Ovary (tissue), 9 donors: ENCODE results near the gene BRI3. TPM values are rescaled to one million over a fixed set of nuclear protein-coding genes. Genes with fewer than 3 reads are reported as not detected.

Source experiments
- DNase-seq, 5 donors: peaks; one replicate each; pipeline ENCODE4 v3.0.0-alpha.2; 2019 to 2020
- H3K27ac ChIP-seq, 2 donors: fragments of 200-600 bp; one replicate each; pipeline versions ENCODE4 v1.5.1 to v1.8.0; 2019 to 2022
- H3K27me3 ChIP-seq: fragments of 200-600 bp; one replicate; pipeline ENCODE4 v1.8.0; 2022
- H3K36me3 ChIP-seq: fragments of 200-600 bp; sonication (generic); one replicate; pipeline ENCODE4 v1.5.1; 2019
- H3K4me1 ChIP-seq: one replicate; pipeline ENCODE4 v1.8.1; 2013; ENCODE audit warnings: mild to moderate bottlenecking, moderate library complexity; ENCODE audit not compliant: insufficient read depth
- H3K4me3 ChIP-seq: fragments of 200-600 bp; sonication (generic); one replicate; pipeline ENCODE4 v1.5.1; 2017
- H3K9me3 ChIP-seq, 2 donors: fragments of 200-600 bp in 1 of 2; sonication (generic) in 1 of 2; one replicate each; pipeline versions ENCODE4 v1.5.1 to v1.8.1; 2013 to 2019; ENCODE audit warnings: mild to moderate bottlenecking in 1 of 2, moderate library complexity in 1 of 2
- CTCF ChIP-seq, 3 donors: fragments of 450-650 bp in 2 of 3; fragments of 200-600 bp in 1 of 3; IDR thresholded peaks; one replicate each; pipeline versions ENCODE4 v1.5.1 to v1.8.0; 2016 to 2022; ENCODE audit warnings: antibody characterized with exemption in 3 of 3, mild to moderate bottlenecking in 1 of 3
- EP300 ChIP-seq: sonication (generic); formaldehyde crosslinking; IDR thresholded peaks from one replicate; pipeline ENCODE4 v1.6.1; 2017; ENCODE audit warnings: antibody characterized with exemption
- POLR2A ChIP-seq: fragments of 450-650 bp; IDR thresholded peaks from one replicate; pipeline ENCODE4 v1.6.1; 2017; ENCODE audit warnings: antibody characterized with exemption, mild to moderate bottlenecking, moderate library complexity
- WGBS, 3 donors: extraction: QIAGEN DNeasy Blood & Tissue Kit in 1 of 3; methylation state at CpG; one replicate each; pipeline versions ENCODE4 v1.1.5 to v1.1.7; 2013 to 2017; 5-methylcytosine and 5-hydroxymethylcytosine counted together
- intact Hi-C, 4 donors: fragments of 100-400 bp; cut with DNase I; formaldehyde crosslinking; loops; one replicate each; pipeline versions ENCODE4 v1.11.0 to v1.15.1; 2022 to 2023
- polyA plus RNA-seq, 2 donors: library from polyadenylated mRNA; stranded (reverse); fragments of 200-250 nt in 1 of 2; fragments of 350-450 nt in 1 of 2; fragmentation: Illumina TruSeq in 1 of 2; extraction: RNeasy Lipid Tissue Mini Kit (QIAGEN cat#74804) in 1 of 2; gene quantifications; one replicate each; pipeline ENCODE4 v1.2.3, GENCODE V29; 2013 to 2014
- total RNA-seq, 7 donors: library from RNA; depleted of rRNA in 2 of 7; stranded (reverse); fragments of >200 nt in 2 of 7; fragmentation: NEBNext Ultra II Directional in 3 of 7; extraction: Animal tissue kit (Norgen Biotek cat#: 25700) in 3 of 7; gene quantifications; one replicate each; pipeline versions ENCODE4 v1.1.0 to v1.2.4, GENCODE V29; 2016 to 2023
- donor health status: DM: no; HTN: no; CAD: no; lungs with moderate emphysema.
- donor health status: DM: no; HTN: no; CAD: no.
- donor health status: Bipolar disorder and iron deficiency.
- donor health status: DM: yes; HTN: yes; CAD: no.
- donor health status: DM: no; HTN: no; CAD: no.
- donor health status: DM: yes; HTN: yes; CAD: no.

Gene BRI3
- total and polyA plus RNA-seq, 9 donors = 19.9 to 161 (median 133) TPM

GRCh38 chr7:98294798-98295382 lies 13.4 kb downstream of the BRI3 start:
- no peak overlapping the region for H3K4me3 ChIP-seq
- TF ChIP-seq CTCF (IDR thresholded peaks at IDR 0.05) = no peak
- no peaks in the 10 kb centered on the region for H3K36me3 ChIP-seq
- no peak overlapping the region for H3K27ac ChIP-seq
- 43 to 58% (median 51%) methylated on average over 14 of the region's 14 CpGs for WGBS, 3 donors
- H3K4me1 ChIP-seq = no peaks in the 10 kb centered on the region
- intact Hi-C loops = no loop called here
- no peak for DNase-seq
- no peaks in the 10 kb centered on the region for H3K27me3 ChIP-seq
- H3K9me3 ChIP-seq = no peaks in the 10 kb centered on the region

- Histone ChIP-seq H3K36me3 (no peaks in the 10 kb centered on the region), H3K4me1 (no peaks in the 10 kb centered on the region), H3K9me3 (no peaks in the 10 kb centered on the region), H3K4me3 (no peak overlapping the region), H3K27ac (no peak overlapping the region), H3K27me3 (no peaks in the 10 kb centered on the region)
- intact Hi-C loops = no loop called here
- no peak for DNase-seq
- 88 to 90% (median 89%) methylated on average over 19 of the region's 19 CpGs for WGBS, 3 donors
- TF ChIP-seq EP300 = no peak
- no peak for TF ChIP-seq CTCF (IDR thresholded peaks at IDR 0.05)
- TF ChIP-seq POLR2A = no peak
Measured at GRCh38 chr7:98295467-98296192, 14.1 kb downstream of the BRI3 start.

GRCh38 chr7:98296833-98297232 lies 15.3 kb downstream of the BRI3 start:
- Histone ChIP-seq H3K4me1 (no peaks in the 10 kb centered on the region), H3K9me3 (no peaks in the 10 kb centered on the region), H3K27ac (no peak overlapping the region), H3K4me3 (no peak overlapping the region), H3K27me3 (no peaks in the 10 kb centered on the region), H3K36me3 (no peaks in the 10 kb centered on the region)
- intact Hi-C loops = no loop called here
- 74 to 88% (median 78%) methylated on average over 12 of the region's 12 CpGs for WGBS, 3 donors
- DNase-seq = no peak
- no peak for TF ChIP-seq EP300
- TF ChIP-seq CTCF (IDR thresholded peaks at IDR 0.05) = no peak
- no peak for TF ChIP-seq POLR2A

GRCh38 chr7:98297626-98298286 lies 16.3 kb downstream of the BRI3 start:
- no peaks in the 10 kb centered on the region for H3K9me3 ChIP-seq
- no peak for DNase-seq
- intact Hi-C loops = no loop called here

More at GRCh38 chr7:98297626-98298286, 16.3 kb downstream of the BRI3 start:
- no peak overlapping the region for H3K27ac ChIP-seq
- TF ChIP-seq POLR2A (no peak), CTCF (IDR thresholded peaks at IDR 0.05) (no peak)
- H3K4me3 ChIP-seq = no peak overlapping the region
- 70 to 79% (median 71%) methylated on average over 21 of the region's 21 CpGs for WGBS, 3 donors
- no peaks in the 10 kb centered on the region for H3K4me1 ChIP-seq
- H3K36me3 ChIP-seq = no peaks in the 10 kb centered on the region
- H3K27me3 ChIP-seq = no peaks in the 10 kb centered on the region
